Endothelial cell (in vitro differentiated cells): Measurements from ENCODE around the gene FRMD4A. TPM values are rescaled to one million over a fixed set of nuclear protein-coding genes. Genes with fewer than 3 reads are reported as not detected.
"Not testable (repeated sequence)": the region's sequence is repeated elsewhere in the genome, so short reads cannot be mapped to it uniquely, and the experiment has no call there.

ENCODE experiments used
- DNase-seq: peaks from one replicate; pipeline ENCODE4 v3.0.0; 2021; ENCODE audit warnings: low spot score
- H3K27ac Mint-ChIP-seq: one replicate; pipeline ENCODE4 v1.8.0; 2021; ENCODE audit warnings: mixed read lengths, inconsistent platforms; ENCODE audit not compliant: unreplicated experiment
- H3K27me3 Mint-ChIP-seq: one replicate; pipeline ENCODE4 v1.8.0; 2021; ENCODE audit warnings: mild to moderate bottlenecking, moderate library complexity, mixed read lengths, inconsistent platforms; ENCODE audit not compliant: unreplicated experiment
- H3K36me3 Mint-ChIP-seq: one replicate; pipeline ENCODE4 v1.8.0; 2021; ENCODE audit warnings: mild to moderate bottlenecking, low read depth, mixed read lengths, inconsistent platforms; ENCODE audit not compliant: unreplicated experiment
- H3K4me1 Mint-ChIP-seq: one replicate; pipeline ENCODE4 v1.8.0; 2021; ENCODE audit warnings: mild to moderate bottlenecking, mixed read lengths, inconsistent platforms; ENCODE audit not compliant: unreplicated experiment
- H3K4me3 Mint-ChIP-seq: one replicate; pipeline ENCODE4 v1.8.0; 2021; ENCODE audit warnings: mild to moderate bottlenecking, mixed read lengths, inconsistent platforms; ENCODE audit not compliant: unreplicated experiment
- H3K9me3 Mint-ChIP-seq: one replicate; pipeline ENCODE4 v1.8.0; 2021; ENCODE audit warnings: mixed read lengths, inconsistent platforms; ENCODE audit not compliant: unreplicated experiment
- CTCF ChIP-seq: fragments of 200-600 bp; sonication (generic); IDR thresholded peaks from one replicate; pipeline ENCODE4 v1.5.0; 2021; ENCODE audit warnings: antibody characterized with exemption; ENCODE audit not compliant: unreplicated experiment
- total RNA-seq: library from RNA; stranded (reverse); fragmentation: NEBNext Ultra II Directional; extraction: Animal tissue kit (Norgen Biotek cat#: 25700); gene quantifications from one replicate; pipeline ENCODE4 v1.2.1, GENCODE V29; 2021; ENCODE audit not compliant: unreplicated experiment

The FRMD4A gene
- total RNA-seq, 1 donor from 2014 or later = 68.9 TPM

GRCh38 chr10:13959443-13960359 lies 371.0 kb downstream of the FRMD4A start:
- DNase-seq = no peak
- peak overlapping the region; percentile 70 for H3K27ac Mint-ChIP-seq

GRCh38 chr10:13957856-13958255 lies 372.9 kb downstream of the FRMD4A start:
- peaks cover 3% of the 10 kb centered on the region for H3K36me3 Mint-ChIP-seq
- H3K4me1 Mint-ChIP-seq = peaks cover 33% of the 10 kb centered on the region

More at GRCh38 chr10:13959443-13960359, 371.0 kb downstream of the FRMD4A start:
- no peaks in the 10 kb centered on the region for H3K9me3 Mint-ChIP-seq
- H3K36me3 Mint-ChIP-seq = no peaks in the 10 kb centered on the region
- no peak overlapping the region for H3K4me3 Mint-ChIP-seq
- TF ChIP-seq CTCF = no peak
- H3K4me1 Mint-ChIP-seq = peaks cover 29% of the 10 kb centered on the region
- H3K27me3 Mint-ChIP-seq = peaks cover 3% of the 10 kb centered on the region

GRCh38 chr10:13956826-13957225 lies 373.9 kb downstream of the FRMD4A start:
- Mint-ChIP-seq H3K27ac (no peak overlapping the region), H3K4me3 (no peak overlapping the region), H3K9me3 (no peaks in the 10 kb centered on the region), H3K4me1 (peaks cover 34% of the 10 kb centered on the region), H3K27me3 (peaks cover 3% of the 10 kb centered on the region), H3K36me3 (peaks cover 3% of the 10 kb centered on the region)
- no peak for DNase-seq
- TF ChIP-seq CTCF = no peak

More at GRCh38 chr10:13957856-13958255, 372.9 kb downstream of the FRMD4A start:
- Mint-ChIP-seq H3K27ac (peak overlapping the region; percentile 20), H3K4me3 (no peak overlapping the region), H3K9me3 (no peaks in the 10 kb centered on the region), H3K27me3 (peaks cover 3% of the 10 kb centered on the region)
- no peak for TF ChIP-seq CTCF
- no peak for DNase-seq

GRCh38 chr10:13955409-13956068 lies 375.2 kb downstream of the FRMD4A start:
- Mint-ChIP-seq H3K4me1 (peaks cover 23% of the 10 kb centered on the region), H3K27ac (no peak overlapping the region), H3K36me3 (peaks cover 3% of the 10 kb centered on the region), H3K4me3 (no peak overlapping the region), H3K27me3 (peaks cover 3% of the 10 kb centered on the region), H3K9me3 (no peaks in the 10 kb centered on the region)
- no peak for TF ChIP-seq CTCF
- DNase-seq = no peak

- peak overlapping the region; percentile 78 for H3K27ac Mint-ChIP-seq
- not testable (repeated sequence) for H3K27me3 Mint-ChIP-seq, DNase-seq, H3K36me3 Mint-ChIP-seq, H3K9me3 Mint-ChIP-seq
- H3K4me1 Mint-ChIP-seq = peaks cover 11% of the 10 kb centered on the region
- peak overlapping the region; percentile 48 for H3K4me3 Mint-ChIP-seq
Observed at GRCh38 chr10:13954195-13954594, 376.5 kb downstream of the FRMD4A start.
